ENCODE measurements around the gene TMEM163.

GRCh38 chr2:134508391-134508790 lies 210.4 kb downstream of the TMEM163 start:
- no peak for TF ChIP-seq GATA3 (IDR thresholded peaks at IDR 0.05; ENCODE audit: low read depth, low read length)
- no peak for TF ChIP-seq GATA2 (IDR thresholded peaks at IDR 0.05; ENCODE audit: low read depth, low read length)
